Upper lobe of left lung (tissue), 6 donors: Measurements from ENCODE around the gene CHST7. TPM values are rescaled to one million over a fixed set of nuclear protein-coding genes. Genes with fewer than 3 reads are reported as not detected.

Experiments
- ATAC-seq, 2 donors: fragments of 200-7000 bp; cut with Tn5 transposase; one replicate each; pipeline ENCODE4 v1.9.1; 2022; ENCODE audit warnings: mild to moderate bottlenecking in 2 of 2, moderate library complexity in 2 of 2; ENCODE audit not compliant: low FRiP score in 2 of 2
- DNase-seq, 2 donors: peaks; one replicate each; pipeline ENCODE4 v3.0.0-alpha.2; 2019 to 2020
- H3K27ac ChIP-seq, 4 donors: fragments of 200-600 bp; sonication (generic); one replicate each; pipeline ENCODE4 v1.5.1; 2016 to 2019
- H3K27me3 ChIP-seq, 4 donors: fragments of 200-600 bp; sonication (generic); one replicate each; pipeline ENCODE4 v1.5.1; 2017 to 2019
- H3K36me3 ChIP-seq, 4 donors: fragments of 200-600 bp; sonication (generic); one replicate each; pipeline ENCODE4 v1.5.1; 2016 to 2019
- H3K4me1 ChIP-seq, 4 donors: fragments of 200-600 bp; sonication (generic); one replicate each; pipeline ENCODE4 v1.5.1; 2018 to 2019
- H3K4me3 ChIP-seq, 4 donors: fragments of 200-600 bp; sonication (generic); one replicate each; pipeline ENCODE4 v1.5.1; 2017 to 2019; ENCODE audit warnings: mild to moderate bottlenecking in 2 of 4, moderate library complexity in 1 of 4
- H3K9me3 ChIP-seq, 4 donors: fragments of 200-600 bp; sonication (generic); one replicate each; pipeline ENCODE4 v1.5.1; 2018 to 2019
- CTCF ChIP-seq, 6 experiments: fragments of 450-650 bp in 4 of 6; fragments of 200-600 bp in 2 of 6; sonication (generic) in 2 of 6; IDR thresholded peaks; one replicate each; pipeline ENCODE4 v1.5.1; 2016 to 2019; ENCODE audit warnings: antibody characterized with exemption in 6 of 6
- EP300 ChIP-seq, 4 donors: sonication (generic); formaldehyde crosslinking; IDR thresholded peaks; one replicate each; pipeline ENCODE4 v1.5.1; 2017; ENCODE audit warnings: antibody characterized with exemption in 4 of 4, control low read depth in 2 of 4
- POLR2A ChIP-seq, 4 donors: fragments of 450-650 bp; IDR thresholded peaks; one replicate each; pipeline ENCODE4 v1.5.1; 2016 to 2017; ENCODE audit warnings: antibody characterized with exemption in 4 of 4, mild to moderate bottlenecking in 2 of 4
- POLR2AphosphoS5 ChIP-seq, 2 donors: sonication (generic); formaldehyde crosslinking; IDR thresholded peaks; one replicate each; pipeline ENCODE4 v1.5.1; 2017; ENCODE audit warnings: antibody characterized with exemption in 2 of 2
- WGBS, 2 donors: methylation state at CpG; one replicate each; pipeline ENCODE4 v1.1.5; 2017 to 2018; 5-methylcytosine and 5-hydroxymethylcytosine counted together
- total RNA-seq, 6 donors: library from RNA; depleted of rRNA in 4 of 6; stranded (reverse); fragments of >200 nt in 4 of 6; gene quantifications; one replicate each; pipeline versions ENCODE4 v1.1.0 to v1.2.1, GENCODE V29; 2016 to 2021
- donor health status: DM: no; HTN: no; CAD: no; lungs with moderate emphysema.
- donor health status: DM: no; HTN: yes; CAD: no; lungs with severe emphysema.

The CHST7 gene
- total RNA-seq, 6 donors from 2014 or later, result 5.3 to 14.7 (median 9.1) TPM

DNA sequence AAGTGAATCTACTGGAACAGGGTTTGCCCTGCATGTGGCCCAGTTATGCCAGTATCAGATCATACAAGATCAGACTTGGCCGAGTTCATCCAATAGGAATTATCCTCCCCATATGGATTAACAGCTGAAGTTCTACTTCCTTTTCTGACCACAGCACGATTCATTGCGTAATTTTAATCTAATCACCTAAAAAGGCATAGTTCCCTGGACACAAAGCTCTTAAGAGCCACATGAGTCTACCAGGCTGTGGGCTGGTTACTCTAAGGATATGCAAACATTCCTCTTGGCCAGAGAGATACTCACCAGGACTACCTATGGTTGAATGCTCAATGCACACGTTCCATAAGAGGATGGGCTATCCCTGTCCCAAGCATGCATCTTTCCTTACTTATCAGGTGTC is 46.9 kb downstream of the CHST7 start:
- Histone ChIP-seq H3K4me1 (no peaks in the 10 kb centered on the region), H3K9me3 (peaks cover 0 to 9% (median 0%) of the 10 kb centered on the region in 4 donors), H3K27ac (no peak overlapping the region), H3K27me3 (no peaks in the 10 kb centered on the region), H3K36me3 (no peaks in the 10 kb centered on the region), H3K4me3 (no peak overlapping the region)
- 56 to 77% methylated on average over 3 to 4 of the region's 4 CpGs for WGBS, 2 donors
- no peak for ATAC-seq
- DNase-seq, result no peak
- TF ChIP-seq POLR2A (IDR thresholded peaks at IDR 0.05) (no peak), CTCF (IDR thresholded peaks at IDR 0.05) (no peak), POLR2AphosphoS5 (IDR thresholded peaks at IDR 0.05) (no peak), EP300 (IDR thresholded peaks at IDR 0.05) (no peak)

DNA sequence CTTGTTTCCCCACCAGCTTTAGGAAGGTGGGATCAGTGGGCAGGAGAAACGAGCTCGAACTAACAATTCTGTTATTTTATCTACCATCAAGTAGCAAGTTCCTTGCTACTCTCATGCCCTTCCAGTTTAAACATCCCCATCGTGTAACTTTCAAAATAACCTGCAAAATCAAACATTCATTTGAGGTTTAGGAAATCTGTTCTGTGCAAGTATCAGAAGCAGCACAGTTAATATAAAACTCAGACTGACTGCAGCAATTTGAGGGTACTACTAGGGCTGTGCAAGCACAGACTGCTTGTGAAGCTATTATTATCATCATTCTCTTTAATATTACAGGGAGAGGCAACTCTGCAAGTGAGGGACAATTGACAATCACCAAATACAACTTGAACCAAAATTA is 48.0 kb downstream of the CHST7 start:
- H3K36me3 ChIP-seq, result no peaks in the 10 kb centered on the region
- H3K4me3 ChIP-seq, result no peak overlapping the region
- no peak overlapping the region for H3K27ac ChIP-seq
- ATAC-seq (no peak), DNase-seq (no peak)
- TF ChIP-seq EP300 (IDR thresholded peaks at IDR 0.05), result no peak
- no peak for TF ChIP-seq CTCF (IDR thresholded peaks at IDR 0.05)
- TF ChIP-seq POLR2AphosphoS5 (IDR thresholded peaks at IDR 0.05), result no peak
- TF ChIP-seq POLR2A (IDR thresholded peaks at IDR 0.05), result no peak
- H3K27me3 ChIP-seq, result no peaks in the 10 kb centered on the region
- peaks cover 0 to 9% (median 0%) of the 10 kb centered on the region in 4 donors for H3K9me3 ChIP-seq
- no peaks in the 10 kb centered on the region for H3K4me1 ChIP-seq
- WGBS, 2 donors, result 53 to 75% methylated on average over 3 of the region's 3 CpGs

DNA sequence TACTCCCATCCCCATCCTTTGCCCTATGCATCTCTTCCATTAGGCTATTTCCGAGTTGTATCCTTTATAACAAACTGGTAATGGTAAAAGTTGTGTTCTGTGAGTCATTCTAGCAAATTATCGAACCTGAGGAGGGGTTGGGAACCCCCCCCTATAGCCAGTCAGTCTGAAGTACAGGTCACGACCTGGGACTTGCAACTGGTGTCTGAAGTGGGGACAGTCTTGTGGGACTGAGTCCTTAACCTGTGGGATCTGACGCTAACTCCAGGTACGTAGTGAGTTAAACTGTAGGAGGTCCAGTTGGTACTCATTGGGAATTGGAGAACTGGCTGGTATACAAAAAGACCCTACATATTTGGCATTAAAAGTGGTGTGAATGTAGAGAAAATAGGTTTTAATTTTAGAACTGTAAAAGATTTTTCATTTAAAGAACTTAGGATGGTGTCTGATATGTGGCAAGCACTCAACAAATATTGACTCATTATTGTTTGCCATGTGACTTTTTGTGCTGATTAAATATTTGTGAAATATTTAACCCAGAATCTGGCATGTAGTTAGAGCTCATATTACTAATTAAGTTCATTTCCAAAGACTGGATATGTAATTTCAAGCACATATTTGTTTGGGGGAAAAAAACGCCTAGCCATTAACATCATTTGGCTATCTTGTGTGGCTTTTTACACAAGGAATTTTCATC is 50.7 kb downstream of the CHST7 start:
- ATAC-seq, result no peak
- peaks cover 0 to 21% (median 8%) of the 10 kb centered on the region in 4 donors for H3K4me1 ChIP-seq

DNA sequence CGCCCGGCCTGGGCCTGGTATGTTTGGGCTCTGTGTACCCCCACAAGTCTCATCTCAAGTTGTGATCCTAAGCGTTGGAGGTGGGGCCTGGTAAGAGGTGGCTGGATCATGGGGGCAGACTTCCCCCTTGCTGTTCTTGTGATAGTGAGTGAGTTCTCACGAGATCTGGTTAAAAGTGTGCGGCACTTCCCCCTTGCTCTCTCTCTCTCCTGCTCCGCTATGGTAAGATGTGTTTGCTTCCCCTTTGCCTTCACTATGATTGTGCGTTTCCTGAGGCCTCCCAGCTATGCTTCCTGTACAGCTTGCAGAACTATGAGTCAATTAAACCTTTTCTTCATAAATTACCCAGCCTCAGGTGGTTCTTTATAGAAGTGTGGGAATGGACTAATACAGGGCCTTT is 53.0 kb downstream of the CHST7 start:
- H3K27ac ChIP-seq, result peak overlapping the region in 3 of 4 donors; percentile 68 to 81 (median 75)
- no peaks in the 10 kb centered on the region for H3K36me3 ChIP-seq
- no peaks in the 10 kb centered on the region for H3K9me3 ChIP-seq
- peaks cover 0 to 23% (median 8%) of the 10 kb centered on the region in 4 donors for H3K4me1 ChIP-seq
- peak; percentile 7 to 44 for ATAC-seq
- DNase-seq, result peak in 1 of 2 donors; percentile 54
- TF ChIP-seq EP300 (IDR thresholded peaks at IDR 0.05) (no peak), POLR2A (IDR thresholded peaks at IDR 0.05) (peak in 1 of 4 donors; percentile 9), CTCF (IDR thresholded peaks at IDR 0.05) (no peak), POLR2AphosphoS5 (IDR thresholded peaks at IDR 0.05) (peak; percentile 13 to 18)
- 53 to 63% methylated on average over 3 to 7 of the region's 7 CpGs for WGBS, 2 donors
- H3K4me3 ChIP-seq, result no peak overlapping the region
- no peaks in the 10 kb centered on the region for H3K27me3 ChIP-seq

More for the DNA sequence above, 50.7 kb downstream of the CHST7 start:
- H3K36me3 ChIP-seq, result no peaks in the 10 kb centered on the region
- TF ChIP-seq CTCF (IDR thresholded peaks at IDR 0.05), result no peak
- no peak for TF ChIP-seq POLR2A (IDR thresholded peaks at IDR 0.05)
- no peak for TF ChIP-seq EP300 (IDR thresholded peaks at IDR 0.05)
- TF ChIP-seq POLR2AphosphoS5 (IDR thresholded peaks at IDR 0.05), result no peak
- DNase-seq, result no peak
- no peaks in the 10 kb centered on the region for H3K27me3 ChIP-seq
- WGBS, 2 donors, result 70 to 86% methylated on average over 6 of the region's 6 CpGs
- no peak overlapping the region for H3K4me3 ChIP-seq
- no peak overlapping the region for H3K27ac ChIP-seq
- H3K9me3 ChIP-seq, result peaks cover 0 to under 1% (median 0%) of the 10 kb centered on the region in 4 donors

DNA sequence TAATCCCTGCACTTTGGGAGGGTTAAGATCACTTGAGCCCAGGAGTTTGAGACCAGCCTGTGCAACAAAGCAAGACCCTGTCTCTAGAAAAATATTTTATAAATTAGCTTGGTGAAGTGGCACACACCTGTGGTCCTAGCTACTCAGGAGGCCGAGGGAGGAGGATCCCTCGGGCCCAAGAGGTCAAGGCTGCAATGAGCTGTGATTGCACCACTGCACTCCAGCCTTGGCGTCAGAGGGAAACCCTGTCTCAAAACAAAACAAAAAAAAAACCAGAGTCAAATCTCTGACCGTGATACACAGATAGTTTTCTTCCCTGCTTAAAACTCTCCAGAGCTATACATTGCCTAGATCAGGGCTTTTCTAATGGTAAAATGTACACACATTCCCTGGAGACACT is 53.5 kb downstream of the CHST7 start:
- no peaks in the 10 kb centered on the region for H3K27me3 ChIP-seq
- TF ChIP-seq CTCF (IDR thresholded peaks at IDR 0.05) (no peak), POLR2AphosphoS5 (IDR thresholded peaks at IDR 0.05) (no peak), POLR2A (IDR thresholded peaks at IDR 0.05) (no peak), EP300 (IDR thresholded peaks at IDR 0.05) (no peak)
- no peak overlapping the region for H3K4me3 ChIP-seq
- H3K36me3 ChIP-seq, result no peaks in the 10 kb centered on the region
- DNase-seq, result no peak
- peak overlapping the region in 3 of 4 donors; percentile 68 to 81 (median 75) for H3K27ac ChIP-seq
- 64 to 74% methylated on average over 4 of the region's 4 CpGs for WGBS, 2 donors
- ATAC-seq, result no peak
- no peaks in the 10 kb centered on the region for H3K9me3 ChIP-seq
- peaks cover 0 to 23% (median 8%) of the 10 kb centered on the region in 4 donors for H3K4me1 ChIP-seq
